Measurements from ENCODE around the gene ZKSCAN8.

The ZKSCAN8 gene

DNA sequence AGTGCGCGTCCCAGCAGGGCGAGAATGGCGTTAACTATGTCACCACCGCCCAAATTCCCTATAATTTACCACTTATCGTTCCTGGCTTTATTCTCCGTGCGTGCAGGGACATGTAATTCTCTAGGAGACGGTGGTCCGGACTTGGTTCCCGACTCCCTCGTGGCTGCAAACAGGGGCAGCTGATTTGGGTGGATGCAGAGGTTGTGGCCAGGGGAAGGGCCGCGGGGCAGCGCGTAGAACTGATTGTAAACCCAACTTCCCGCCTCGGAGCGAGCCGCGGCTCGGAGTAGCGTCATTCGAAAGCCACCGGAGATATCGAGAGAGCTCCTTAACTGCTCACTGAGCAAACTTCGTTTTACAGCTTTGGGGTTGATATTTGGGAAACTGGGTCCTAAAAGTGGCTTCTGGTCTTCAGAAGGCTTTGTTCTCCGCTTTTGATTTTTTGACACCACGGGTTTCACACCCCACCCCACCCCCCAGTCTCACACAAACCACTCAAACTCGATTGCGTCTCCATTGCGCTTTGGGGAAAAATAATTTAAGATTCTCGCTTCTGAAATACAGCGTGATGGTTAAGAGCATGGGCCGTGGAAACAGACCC, 65.9 kb downstream of the ZKSCAN8 start:
- DNase-seq = peak; percentile 73

GRCh38 chr6:28208111-28208659, 66.5 kb downstream of the ZKSCAN8 start:
- peak; percentile 71 for DNase-seq

All from eye (tissue), 1 donor.